LNCAP (cell line): ENCODE measurements around the gene EOLA1.

Experiments
- CTCF ChIP-seq: fragments of 450-650 bp; IDR thresholded peaks from 2 replicates; pipeline ENCODE4 v1.5.1; 2017; ENCODE audit warnings: mild to moderate bottlenecking

Gene EOLA1

DNA sequence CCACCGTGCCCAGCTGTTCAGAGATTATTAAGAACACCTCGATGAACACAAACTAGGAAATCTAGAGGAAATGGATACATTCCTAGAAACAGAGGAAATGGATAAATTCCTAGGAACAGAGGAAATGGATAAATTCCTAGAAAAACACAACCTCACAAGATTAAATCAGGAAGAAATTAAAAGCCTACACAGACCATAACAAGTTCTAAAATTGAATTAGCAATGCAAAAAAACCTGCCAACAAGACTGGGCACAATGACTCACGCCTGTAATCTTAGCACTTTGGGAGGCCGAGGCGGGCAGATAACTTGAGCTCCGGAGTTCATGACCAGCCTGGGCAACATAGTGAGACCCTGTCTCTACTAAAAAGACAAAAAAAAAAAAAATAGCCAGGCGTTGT lies 22.6 kb upstream of the EOLA1 start:
- no peak for TF ChIP-seq CTCF

GRCh38 chrX:149521438-149521837 lies 19.4 kb upstream of the EOLA1 start:
- TF ChIP-seq CTCF: no peak

DNA sequence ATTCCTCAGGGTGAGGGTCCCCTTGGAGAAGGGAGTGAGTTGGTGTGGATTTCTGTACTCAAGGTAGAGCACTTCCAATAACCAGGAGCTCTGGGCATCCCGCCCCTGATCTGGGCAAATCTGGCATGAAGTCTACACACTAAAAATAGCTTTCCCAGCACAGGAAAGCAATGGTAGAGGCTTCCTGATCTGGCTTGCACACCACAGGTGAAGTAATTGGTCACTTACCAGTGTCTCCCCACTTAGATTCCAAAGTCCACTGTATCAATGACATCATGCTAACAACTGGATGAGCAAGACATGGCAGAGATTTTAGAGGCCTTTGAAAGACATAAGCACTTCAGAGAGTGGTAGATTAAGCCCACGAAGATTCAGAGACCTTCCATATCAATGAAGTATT lies 17.9 kb upstream of the EOLA1 start:
- TF ChIP-seq CTCF: no peak

DNA sequence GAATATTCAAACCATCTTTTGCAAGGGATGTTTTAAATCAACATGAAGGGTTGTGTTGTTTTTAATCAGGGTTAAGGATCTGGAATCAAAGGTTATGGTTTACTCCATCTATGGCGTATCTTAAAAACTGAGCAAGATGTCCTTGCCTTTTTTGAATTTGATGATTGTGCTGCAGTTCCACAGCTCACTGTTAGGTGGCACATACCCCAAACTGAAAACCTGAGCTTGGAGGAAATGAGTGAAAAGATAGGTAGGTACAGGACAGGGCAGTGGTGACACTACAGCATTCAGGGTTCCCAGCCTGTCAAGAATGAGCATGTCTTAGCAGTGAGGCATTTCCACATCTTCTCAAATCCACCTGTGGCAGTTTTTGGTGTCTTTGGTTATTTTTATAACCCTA lies 13.1 kb upstream of the EOLA1 start:
- peak; percentile 43 for TF ChIP-seq CTCF

- TF ChIP-seq CTCF: no peak
Observed at GRCh38 chrX:149528381-149528780, 12.4 kb upstream of the EOLA1 start.

GRCh38 chrX:149531599-149531998 lies 9.2 kb upstream of the EOLA1 start:
- TF ChIP-seq CTCF: no peak

GRCh38 chrX:149539283-149540130 lies 1.3 kb upstream of the EOLA1 start:
- TF ChIP-seq CTCF: no peak
